Measurements from ENCODE around the gene ST6GALNAC3.

The ST6GALNAC3 gene

GRCh38 chr1:76501586-76502219, 427.2 kb downstream of the ST6GALNAC3 start:
- DNase-seq (ENCODE audit: low read depth, low spot score): no peak

GRCh38 chr1:76503100-76503499, 428.6 kb downstream of the ST6GALNAC3 start:
- DNase-seq (ENCODE audit: low read depth, low spot score): no peak

- no peak for DNase-seq (ENCODE audit: low read depth, low spot score)
Observed at GRCh38 chr1:76503736-76504135, 429.2 kb downstream of the ST6GALNAC3 start.

- no peak for DNase-seq (ENCODE audit: low read depth, low spot score)
Observed at GRCh38 chr1:76507376-76507775, 432.8 kb downstream of the ST6GALNAC3 start.

GRCh38 chr1:76508871-76509270, 434.3 kb downstream of the ST6GALNAC3 start:
- DNase-seq (ENCODE audit: low read depth, low spot score): no peak

- DNase-seq (ENCODE audit: low read depth, low spot score): no peak
Observed at GRCh38 chr1:76510672-76511557, 436.4 kb downstream of the ST6GALNAC3 start.

- no peak for DNase-seq (ENCODE audit: low read depth, low spot score)
Observed at GRCh38 chr1:76511558-76512179, 437.1 kb downstream of the ST6GALNAC3 start.

GRCh38 chr1:76530953-76531352, 456.4 kb downstream of the ST6GALNAC3 start:
- no peak for DNase-seq (ENCODE audit: low read depth, low spot score)

GRCh38 chr1:76541618-76542017, 467.1 kb downstream of the ST6GALNAC3 start:
- no peak for DNase-seq (ENCODE audit: low read depth, low spot score)

- no peak for DNase-seq (ENCODE audit: low read depth, low spot score)
Observed at GRCh38 chr1:76542359-76542758, 467.8 kb downstream of the ST6GALNAC3 start.

- DNase-seq (ENCODE audit: low read depth, low spot score): no peak
Observed at GRCh38 chr1:76543495-76543894, 468.9 kb downstream of the ST6GALNAC3 start.

- no peak for DNase-seq (ENCODE audit: low read depth, low spot score)
Observed at GRCh38 chr1:76546354-76546933, 471.9 kb downstream of the ST6GALNAC3 start.

GRCh38 chr1:76547916-76548315, 473.4 kb downstream of the ST6GALNAC3 start:
- no peak for DNase-seq (ENCODE audit: low read depth, low spot score)

GRCh38 chr1:76548513-76549100, 474.1 kb downstream of the ST6GALNAC3 start:
- no peak for DNase-seq (ENCODE audit: low read depth, low spot score)

- no peak for DNase-seq (ENCODE audit: low read depth, low spot score)
Observed at GRCh38 chr1:76554283-76554682, 479.7 kb downstream of the ST6GALNAC3 start.

GRCh38 chr1:76562292-76562691, 487.7 kb downstream of the ST6GALNAC3 start:
- no peak for DNase-seq (ENCODE audit: low read depth, low spot score)

- no peak for DNase-seq (ENCODE audit: low read depth, low spot score)
Observed at GRCh38 chr1:76568573-76569238, 494.2 kb downstream of the ST6GALNAC3 start.

GRCh38 chr1:76571248-76571647, 496.7 kb downstream of the ST6GALNAC3 start:
- no peak for DNase-seq (ENCODE audit: low read depth, low spot score)

GRCh38 chr1:76572229-76572628, 497.7 kb downstream of the ST6GALNAC3 start:
- no peak for DNase-seq (ENCODE audit: low read depth, low spot score)

- DNase-seq (ENCODE audit: low read depth, low spot score): no peak
Observed at GRCh38 chr1:76576876-76577524, 502.5 kb downstream of the ST6GALNAC3 start.
